ENCODE results near the gene KSR2.

Gene KSR2

GRCh38 chr12:117570608-117571007 is 398.2 kb downstream of the KSR2 start:
- no peak overlapping the region for H3K4me3 ChIP-seq (ENCODE audit: control insufficient read depth, low read depth, low read length)
- TF ChIP-seq, protein P1, sequence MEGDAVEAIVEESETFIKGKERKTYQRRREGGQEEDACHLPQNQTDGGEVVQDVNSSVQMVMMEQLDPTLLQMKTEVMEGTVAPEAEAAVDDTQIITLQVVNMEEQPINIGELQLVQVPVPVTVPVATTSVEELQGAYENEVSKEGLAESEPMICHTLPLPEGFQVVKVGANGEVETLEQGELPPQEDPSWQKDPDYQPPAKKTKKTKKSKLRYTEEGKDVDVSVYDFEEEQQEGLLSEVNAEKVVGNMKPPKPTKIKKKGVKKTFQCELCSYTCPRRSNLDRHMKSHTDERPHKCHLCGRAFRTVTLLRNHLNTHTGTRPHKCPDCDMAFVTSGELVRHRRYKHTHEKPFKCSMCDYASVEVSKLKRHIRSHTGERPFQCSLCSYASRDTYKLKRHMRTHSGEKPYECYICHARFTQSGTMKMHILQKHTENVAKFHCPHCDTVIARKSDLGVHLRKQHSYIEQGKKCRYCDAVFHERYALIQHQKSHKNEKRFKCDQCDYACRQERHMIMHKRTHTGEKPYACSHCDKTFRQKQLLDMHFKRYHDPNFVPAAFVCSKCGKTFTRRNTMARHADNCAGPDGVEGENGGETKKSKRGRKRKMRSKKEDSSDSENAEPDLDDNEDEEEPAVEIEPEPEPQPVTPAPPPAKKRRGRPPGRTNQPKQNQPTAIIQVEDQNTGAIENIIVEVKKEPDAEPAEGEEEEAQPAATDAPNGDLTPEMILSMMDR (conservative IDR thresholded peaks at IDR 0.05; ENCODE audit: control insufficient read depth, insufficient read depth, low read depth, low read length) = no peak
- no peak for DNase-seq (ENCODE audit: low read depth)

GRCh38 chr12:117567644-117568216 is 401.1 kb downstream of the KSR2 start:
- no peak overlapping the region for H3K4me3 ChIP-seq (ENCODE audit: control insufficient read depth, low read depth, low read length)
- DNase-seq (ENCODE audit: low read depth) = no peak

GRCh38 chr12:117564881-117565280 is 403.9 kb downstream of the KSR2 start:
- TF ChIP-seq, protein P1 (conservative IDR thresholded peaks at IDR 0.05; ENCODE audit: control insufficient read depth, insufficient read depth, low read depth, low read length) = no peak
- no peak for DNase-seq (ENCODE audit: low read depth)
- H3K4me3 ChIP-seq (ENCODE audit: control insufficient read depth, low read depth, low read length) = no peak overlapping the region

More at GRCh38 chr12:117567644-117568216, 401.1 kb downstream of the KSR2 start:
- TF ChIP-seq, protein P1 (conservative IDR thresholded peaks at IDR 0.05; ENCODE audit: control insufficient read depth, insufficient read depth, low read depth, low read length) = no peak

GRCh38 chr12:117563706-117564105 is 405.1 kb downstream of the KSR2 start:
- H3K4me3 ChIP-seq (ENCODE audit: control insufficient read depth, low read depth, low read length) = no peak overlapping the region
- no peak for DNase-seq (ENCODE audit: low read depth)
- TF ChIP-seq, protein P1 (conservative IDR thresholded peaks at IDR 0.05; ENCODE audit: control insufficient read depth, insufficient read depth, low read depth, low read length) = no peak

DNA sequence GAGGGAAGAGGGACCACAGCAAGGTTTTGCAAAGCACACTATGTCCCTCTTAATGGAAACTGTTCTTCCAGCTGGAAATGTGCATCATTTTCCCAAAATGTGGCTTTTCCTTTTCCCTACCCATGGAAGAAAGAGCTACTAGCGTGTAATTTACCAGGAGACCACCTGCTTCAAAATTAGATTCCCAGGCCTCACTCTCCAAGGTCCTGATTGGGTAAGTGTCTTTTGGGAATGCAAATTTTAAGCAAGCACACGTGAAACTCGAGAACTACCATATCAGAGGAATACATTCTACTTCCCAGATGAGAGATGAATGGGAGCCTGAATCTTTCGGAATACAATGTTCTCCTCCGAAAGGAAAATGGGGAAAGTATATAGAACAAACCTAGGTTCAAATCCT is 405.8 kb downstream of the KSR2 start:
- DNase-seq (ENCODE audit: low read depth) = no peak
- H3K4me3 ChIP-seq (ENCODE audit: control insufficient read depth, low read depth, low read length) = no peak overlapping the region
- TF ChIP-seq, protein P1 (conservative IDR thresholded peaks at IDR 0.05; ENCODE audit: control insufficient read depth, insufficient read depth, low read depth, low read length) = no peak

GRCh38 chr12:117561990-117562389 is 406.8 kb downstream of the KSR2 start:
- no peak for DNase-seq (ENCODE audit: low read depth)
- H3K4me3 ChIP-seq (ENCODE audit: control insufficient read depth, low read depth, low read length) = no peak overlapping the region
- TF ChIP-seq, protein P1 (conservative IDR thresholded peaks at IDR 0.05; ENCODE audit: control insufficient read depth, insufficient read depth, low read depth, low read length) = no peak

- no peak overlapping the region for H3K4me3 ChIP-seq (ENCODE audit: control insufficient read depth, low read depth, low read length)
- TF ChIP-seq, protein P1 (conservative IDR thresholded peaks at IDR 0.05; ENCODE audit: control insufficient read depth, insufficient read depth, low read depth, low read length) = no peak
- DNase-seq (ENCODE audit: low read depth) = no peak
Observed at GRCh38 chr12:117559978-117560377, 408.8 kb downstream of the KSR2 start.
